ENCODE results near the gene GSX2. TPM values are rescaled to one million over a fixed set of nuclear protein-coding genes. Genes with fewer than 3 reads are reported as not detected.

GSX2 gene
- total RNA-seq, 1 experiment from 2014 or later = not detected

DNA sequence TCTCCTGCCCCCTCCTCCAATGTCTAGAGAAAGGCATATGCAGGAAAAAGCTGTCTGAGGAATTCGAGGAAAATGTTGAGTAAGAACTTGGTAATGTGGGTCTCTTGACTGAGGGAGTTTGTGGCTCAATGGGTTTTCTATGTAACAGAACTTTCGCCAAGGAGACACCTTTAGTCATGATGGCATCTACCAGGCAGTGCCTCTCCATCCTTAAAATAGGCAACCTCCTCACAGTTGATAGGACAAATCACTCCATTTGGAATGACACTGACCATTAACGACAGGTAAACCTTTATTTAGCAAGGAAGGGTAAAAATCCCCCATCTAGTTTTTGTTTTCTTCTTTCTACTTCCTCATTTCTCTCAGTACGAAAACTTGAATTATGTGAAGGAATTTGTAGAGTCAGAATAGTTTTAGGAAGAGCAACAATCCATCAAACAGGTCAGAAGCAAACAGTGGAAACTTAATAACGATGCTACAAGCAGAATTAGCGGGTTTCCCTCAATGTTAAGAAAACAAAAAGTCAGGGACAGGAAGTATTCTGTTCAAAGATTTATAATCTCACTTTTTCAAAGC lies 2.7 kb downstream of the GSX2 start:
- no peaks in the 10 kb centered on the region for H3K36me3 ChIP-seq (ENCODE audit: control insufficient read depth in 1 of 2, insufficient read depth in 2 of 2, low read length in 2 of 2)
- TF ChIP-seq POLR2AphosphoS5 (IDR thresholded peaks at IDR 0.05; ENCODE audit: low read depth, low read length) (no peak), EGR1 (IDR thresholded peaks at IDR 0.05; ENCODE audit: low read depth) (no peak), RAD21 (IDR thresholded peaks at IDR 0.05; ENCODE audit: low read depth) (no peak), ZNF274 (IDR thresholded peaks at IDR 0.05; ENCODE audit: low read depth, low read length) (no peak), SRF (IDR thresholded peaks at IDR 0.05; ENCODE audit: low read depth) (no peak), CEBPB (IDR thresholded peaks at IDR 0.05; ENCODE audit: low read depth) (no peak), ELF1 (IDR thresholded peaks at IDR 0.05; ENCODE audit: borderline replicate concordance, low read depth) (no peak), YY1 (IDR thresholded peaks at IDR 0.05; ENCODE audit: extremely low read depth, insufficient replicate concordance, low read depth, low read length) (no peak), FOSL1 (IDR thresholded peaks at IDR 0.05; ENCODE audit: low read depth) (no peak), SIN3A (IDR thresholded peaks at IDR 0.05; ENCODE audit: low read depth) (no peak), EZH2phosphoT487 (IDR thresholded peaks at IDR 0.05; ENCODE audit: borderline replicate concordance) (no peak), JUND (IDR thresholded peaks at IDR 0.05) (no peak), TCF7L2 (IDR thresholded peaks at IDR 0.05; ENCODE audit: borderline replicate concordance, extremely low read depth, insufficient read depth, insufficient read length) (no peak), SP1 (IDR thresholded peaks at IDR 0.05; ENCODE audit: low read depth) (no peak)
- TF ChIP-seq, protein P1, sequence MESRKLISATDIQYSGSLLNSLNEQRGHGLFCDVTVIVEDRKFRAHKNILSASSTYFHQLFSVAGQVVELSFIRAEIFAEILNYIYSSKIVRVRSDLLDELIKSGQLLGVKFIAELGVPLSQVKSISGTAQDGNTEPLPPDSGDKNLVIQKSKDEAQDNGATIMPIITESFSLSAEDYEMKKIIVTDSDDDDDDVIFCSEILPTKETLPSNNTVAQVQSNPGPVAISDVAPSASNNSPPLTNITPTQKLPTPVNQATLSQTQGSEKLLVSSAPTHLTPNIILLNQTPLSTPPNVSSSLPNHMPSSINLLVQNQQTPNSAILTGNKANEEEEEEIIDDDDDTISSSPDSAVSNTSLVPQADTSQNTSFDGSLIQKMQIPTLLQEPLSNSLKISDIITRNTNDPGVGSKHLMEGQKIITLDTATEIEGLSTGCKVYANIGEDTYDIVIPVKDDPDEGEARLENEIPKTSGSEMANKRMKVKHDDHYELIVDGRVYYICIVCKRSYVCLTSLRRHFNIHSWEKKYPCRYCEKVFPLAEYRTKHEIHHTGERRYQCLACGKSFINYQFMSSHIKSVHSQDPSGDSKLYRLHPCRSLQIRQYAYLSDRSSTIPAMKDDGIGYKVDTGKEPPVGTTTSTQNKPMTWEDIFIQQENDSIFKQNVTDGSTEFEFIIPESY (IDR thresholded peaks at IDR 0.05; ENCODE audit: extremely low read depth, insufficient replicate concordance, low read length) = no peak
- TF ChIP-seq, protein P2, sequence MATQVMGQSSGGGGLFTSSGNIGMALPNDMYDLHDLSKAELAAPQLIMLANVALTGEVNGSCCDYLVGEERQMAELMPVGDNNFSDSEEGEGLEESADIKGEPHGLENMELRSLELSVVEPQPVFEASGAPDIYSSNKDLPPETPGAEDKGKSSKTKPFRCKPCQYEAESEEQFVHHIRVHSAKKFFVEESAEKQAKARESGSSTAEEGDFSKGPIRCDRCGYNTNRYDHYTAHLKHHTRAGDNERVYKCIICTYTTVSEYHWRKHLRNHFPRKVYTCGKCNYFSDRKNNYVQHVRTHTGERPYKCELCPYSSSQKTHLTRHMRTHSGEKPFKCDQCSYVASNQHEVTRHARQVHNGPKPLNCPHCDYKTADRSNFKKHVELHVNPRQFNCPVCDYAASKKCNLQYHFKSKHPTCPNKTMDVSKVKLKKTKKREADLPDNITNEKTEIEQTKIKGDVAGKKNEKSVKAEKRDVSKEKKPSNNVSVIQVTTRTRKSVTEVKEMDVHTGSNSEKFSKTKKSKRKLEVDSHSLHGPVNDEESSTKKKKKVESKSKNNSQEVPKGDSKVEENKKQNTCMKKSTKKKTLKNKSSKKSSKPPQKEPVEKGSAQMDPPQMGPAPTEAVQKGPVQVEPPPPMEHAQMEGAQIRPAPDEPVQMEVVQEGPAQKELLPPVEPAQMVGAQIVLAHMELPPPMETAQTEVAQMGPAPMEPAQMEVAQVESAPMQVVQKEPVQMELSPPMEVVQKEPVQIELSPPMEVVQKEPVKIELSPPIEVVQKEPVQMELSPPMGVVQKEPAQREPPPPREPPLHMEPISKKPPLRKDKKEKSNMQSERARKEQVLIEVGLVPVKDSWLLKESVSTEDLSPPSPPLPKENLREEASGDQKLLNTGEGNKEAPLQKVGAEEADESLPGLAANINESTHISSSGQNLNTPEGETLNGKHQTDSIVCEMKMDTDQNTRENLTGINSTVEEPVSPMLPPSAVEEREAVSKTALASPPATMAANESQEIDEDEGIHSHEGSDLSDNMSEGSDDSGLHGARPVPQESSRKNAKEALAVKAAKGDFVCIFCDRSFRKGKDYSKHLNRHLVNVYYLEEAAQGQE (IDR thresholded peaks at IDR 0.05; ENCODE audit: low read depth) = no peak
- TF ChIP-seq, protein P3, sequence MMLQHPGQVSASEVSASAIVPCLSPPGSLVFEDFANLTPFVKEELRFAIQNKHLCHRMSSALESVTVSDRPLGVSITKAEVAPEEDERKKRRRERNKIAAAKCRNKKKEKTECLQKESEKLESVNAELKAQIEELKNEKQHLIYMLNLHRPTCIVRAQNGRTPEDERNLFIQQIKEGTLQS (IDR thresholded peaks at IDR 0.05) = no peak
- intact Hi-C loops (cut with micrococcal nuclease) = no loop called here
- H3K27me3 ChIP-seq (ENCODE audit: insufficient read depth, low read length) = peaks cover 11% of the 10 kb centered on the region; the same call in 1 of the 2 replicates
- no peak overlapping the region for H2AFZ ChIP-seq (ENCODE audit: low read depth, low read length, poor library complexity, severe bottlenecking)
- CTCF ChIA-PET = no interaction called here
- RAD21 ChIA-PET (ENCODE audit: low non-redundant PET in 1 of 2, low total read pairs in 2 of 2, uncharacterized antibody in 2 of 2, unreplicated experiment in 2 of 2) = no interaction called here
- no TSS peak for BruUV-seq (replicated peaks)
- no peak overlapping the region for H3K4me3 ChIP-seq (replicated peaks in 1 of 2; ENCODE audit: low read depth in 1 of 2, low read length in 2 of 2)
- no peak overlapping the region for H3K9ac ChIP-seq (ENCODE audit: low read length)
- H3K4me2 ChIP-seq (ENCODE audit: low read length) = no peak overlapping the region
- H3K9me2 ChIP-seq (ENCODE audit: insufficient read depth) = no peaks in the 10 kb centered on the region
- H4K20me1 ChIP-seq (ENCODE audit: insufficient read depth) = no peaks in the 10 kb centered on the region
- no peak overlapping the region for H3K27ac ChIP-seq (ENCODE audit: low read depth, low read length)
- H3K4me1 ChIP-seq (ENCODE audit: control insufficient read depth in 1 of 2, insufficient read depth in 2 of 2, low read length in 2 of 2) = no peaks in the 10 kb centered on the region
- H3K9me3 ChIP-seq (ENCODE audit: control insufficient read depth in 1 of 2, insufficient read depth in 1 of 2, low read depth in 1 of 2, low read length in 2 of 2) = no peaks in the 10 kb centered on the region
- ATAC-seq (no peak), DNase-seq (ENCODE audit: low read depth, low spot score) (no peak)
- no peaks in the 10 kb centered on the region for H3K79me2 ChIP-seq (ENCODE audit: insufficient read depth, low read length)
- POLR2A ChIA-PET = no interaction called here

Data from HCT116 (cell line).